GM23248 (cell line): ENCODE results near the gene RAB11FIP5. TPM values are rescaled to one million over a fixed set of nuclear protein-coding genes. Genes with fewer than 3 reads are reported as not detected.

Experiments used
- DNase-seq: peaks from one replicate; pipeline ENCODE4 v3.0.0-alpha.2; 2015
- H2AFZ ChIP-seq: fragments of 200-600 bp; sonication (generic); 2 replicates; pipeline ENCODE4 v1.6.1; 2016; ENCODE audit warnings: antibody characterized with exemption
- H3F3A ChIP-seq: fragments of 200-600 bp; sonication (generic); 2 replicates; pipeline ENCODE4 v1.6.1; 2016; ENCODE audit warnings: mild to moderate bottlenecking, antibody characterized with exemption, mixed run types; ENCODE audit not compliant: insufficient read depth
- H3K27ac ChIP-seq: fragments of 200-600 bp; sonication (generic); 2 replicates; pipeline ENCODE4 v1.5.1; 2016; ENCODE audit warnings: mild to moderate bottlenecking
- H3K27me3 ChIP-seq: fragments of 200-600 bp; sonication (generic); replicated peaks from 2 replicates; pipeline ENCODE4 v1.6.1; 2016; ENCODE audit warnings: mild to moderate bottlenecking; ENCODE audit not compliant: insufficient read depth
- H3K36me3 ChIP-seq: fragments of 200-600 bp; sonication (generic); 2 replicates; pipeline ENCODE4 v1.6.1; 2016; ENCODE audit warnings: low read depth, mild to moderate bottlenecking
- H3K4me1 ChIP-seq: fragments of 200-600 bp; sonication (generic); 2 replicates; pipeline ENCODE4 v1.6.1; 2016; ENCODE audit warnings: mild to moderate bottlenecking; ENCODE audit not compliant: insufficient read depth
- H3K4me2 ChIP-seq: fragments of 200-600 bp; sonication (generic); one replicate; pipeline ENCODE4 v1.6.1; 2016; ENCODE audit warnings: mild to moderate bottlenecking; ENCODE audit not compliant: unreplicated experiment
- H3K4me3 ChIP-seq: fragments of 200-600 bp; sonication (generic); 2 replicates; pipeline ENCODE4 v1.5.1; 2016; ENCODE audit warnings: mild to moderate bottlenecking
- H3K79me2 ChIP-seq: fragments of 200-600 bp; sonication (generic); 2 replicates; pipeline ENCODE4 v1.6.1; 2016; ENCODE audit warnings: mild to moderate bottlenecking; ENCODE audit not compliant: insufficient read depth
- H3K9ac ChIP-seq: fragments of 200-600 bp; sonication (generic); 2 replicates; pipeline ENCODE4 v1.6.1; 2016; ENCODE audit warnings: mild to moderate bottlenecking
- H3K9me2 ChIP-seq: fragments of 200-600 bp; sonication (generic); 2 replicates; pipeline ENCODE4 v1.6.1; 2016; ENCODE audit warnings: mixed run types, mild to moderate bottlenecking, moderate library complexity; ENCODE audit not compliant: insufficient read depth
- H3K9me3 ChIP-seq: fragments of 200-600 bp; sonication (generic); one replicate; pipeline ENCODE4 v1.6.1; 2017; ENCODE audit warnings: low read depth
- H4K20me1 ChIP-seq: fragments of 200-600 bp; sonication (generic); 2 replicates; pipeline ENCODE4 v1.6.0; 2016; ENCODE audit not compliant: insufficient read depth
- EZH2 ChIP-seq: fragments of 200-600 bp; sonication (generic); IDR thresholded peaks from 2 replicates; pipeline ENCODE4 v1.6.1; 2018; ENCODE audit warnings: antibody characterized with exemption, mild to moderate bottlenecking; ENCODE audit not compliant: insufficient read depth, poor library complexity, severe bottlenecking
- EZH2phosphoT487 ChIP-seq: fragments of 200-600 bp; sonication (generic); IDR thresholded peaks from 2 replicates; pipeline ENCODE4 v1.6.1; 2018; ENCODE audit warnings: antibody characterized with exemption, moderate library complexity, mild to moderate bottlenecking, low read depth; ENCODE audit not compliant: insufficient read depth
- WGBS, 2 experiments: methylation state at CpG; one replicate each; pipeline ENCODE4 v1.1.6; 2015 to 2017; ENCODE audit warnings: low lambda C conversion rate in 2 of 2, low coverage in 1 of 2; ENCODE audit errors: missing lambda C conversion rate in 2 of 2; 5-methylcytosine and 5-hydroxymethylcytosine counted together
- in situ Hi-C: fragments of 300-500 bp; cut with MboI; formaldehyde crosslinking; loops from 2 replicates; pipeline ENCODE4 v1.15.0; 2020
- polyA plus RNA-seq: library from polyadenylated mRNA; unstranded; fragments of >200 nt; fragmentation: Nextera tagmentation; extraction: Ambion mirVana; gene quantifications from 2 replicates; pipeline ENCODE4 v1.2.1, GENCODE V29; 2016
- total RNA-seq: library from RNA; depleted of rRNA; stranded (reverse); fragments of >200 nt; shearing (Covaris generic); gene quantifications from 2 replicates; pipeline ENCODE4 v1.2.3, GENCODE V29; 2014

RAB11FIP5 gene
- total and polyA plus RNA-seq, 2 experiments from 2014 or later = 34.4 to 71.9 TPM

GRCh38 chr2:73070643-73071359, 41.9 kb downstream of the RAB11FIP5 start:
- in situ Hi-C loops = no loop called here
- peak overlapping the region; percentile 68 for H3K4me2 ChIP-seq
- H3K27me3 ChIP-seq = no peaks in the 10 kb centered on the region
- DNase-seq = peak; percentile 72
- 1% methylated on average over 39 to 69 of the region's 83 CpGs for WGBS, 2 experiments
- peaks cover 48% of the 10 kb centered on the region for H3K79me2 ChIP-seq
- peaks cover 9% of the 10 kb centered on the region; the same call in 1 of the 2 replicates for H3K4me1 ChIP-seq
- no peaks in the 10 kb centered on the region for H4K20me1 ChIP-seq
- H3K9me2 ChIP-seq = no peaks in the 10 kb centered on the region
- TF ChIP-seq EZH2 (no peak), EZH2phosphoT487 (no peak)
- peak overlapping the region; percentile 78 for H3K4me3 ChIP-seq
- H3K27ac ChIP-seq = peak overlapping the region; percentile 83
- peak overlapping the region; percentile 89 for H3K9ac ChIP-seq
- H3K9me3 ChIP-seq = no peaks in the 10 kb centered on the region
- H3K36me3 ChIP-seq = no peaks in the 10 kb centered on the region
- peaks cover 5% of the 10 kb centered on the region for H3F3A ChIP-seq
- H2AFZ ChIP-seq = peak overlapping the region; percentile 77

GRCh38 chr2:73069855-73070642, 42.7 kb downstream of the RAB11FIP5 start:
- Histone ChIP-seq H3K9me2 (no peaks in the 10 kb centered on the region), H3K27me3 (no peaks in the 10 kb centered on the region), H3K4me3 (peak overlapping the region; percentile 78), H3F3A (peaks cover 8% of the 10 kb centered on the region), H3K36me3 (no peaks in the 10 kb centered on the region), H3K79me2 (peaks cover 55% of the 10 kb centered on the region), H3K9ac (peak overlapping the region; percentile 89), H4K20me1 (no peaks in the 10 kb centered on the region), H3K4me1 (peaks cover 15% of the 10 kb centered on the region; the same call in 1 of the 2 replicates), H3K4me2 (peak overlapping the region; percentile 68), H3K9me3 (no peaks in the 10 kb centered on the region), H3K27ac (peak overlapping the region; percentile 83), H2AFZ (peak overlapping the region; percentile 77)
- in situ Hi-C loops = no loop called here
- 6 to 7% methylated on average over 27 to 29 of the region's 29 CpGs for WGBS, 2 experiments
- TF ChIP-seq EZH2 (no peak), EZH2phosphoT487 (no peak)
- peak; percentile 59 for DNase-seq

GRCh38 chr2:73069041-73069854, 43.5 kb downstream of the RAB11FIP5 start:
- H3K4me2 ChIP-seq = peak overlapping the region; percentile 68
- peaks cover 62% of the 10 kb centered on the region for H3K79me2 ChIP-seq
- no peaks in the 10 kb centered on the region for H4K20me1 ChIP-seq
- no peaks in the 10 kb centered on the region for H3K9me2 ChIP-seq
- peaks cover 16% of the 10 kb centered on the region for H3F3A ChIP-seq
- H3K27ac ChIP-seq = no peak overlapping the region
- H2AFZ ChIP-seq = peak overlapping the region; percentile 77
- peak; percentile 47 for DNase-seq
- no peaks in the 10 kb centered on the region for H3K36me3 ChIP-seq
- 64 to 69% methylated on average over 6 to 7 of the region's 7 CpGs for WGBS, 2 experiments
- no peaks in the 10 kb centered on the region for H3K9me3 ChIP-seq
- H3K4me1 ChIP-seq = peaks cover 23% of the 10 kb centered on the region
- peak overlapping the region; percentile 78 for H3K4me3 ChIP-seq
- in situ Hi-C loops = no loop called here
- no peak for TF ChIP-seq EZH2
- no peak for TF ChIP-seq EZH2phosphoT487
- peak overlapping the region; percentile 89 for H3K9ac ChIP-seq
- H3K27me3 ChIP-seq = no peaks in the 10 kb centered on the region

GRCh38 chr2:73068147-73068546, 44.6 kb downstream of the RAB11FIP5 start:
- H2AFZ ChIP-seq = no peak overlapping the region
- no peaks in the 10 kb centered on the region for H3K27me3 ChIP-seq
- H3K79me2 ChIP-seq = peaks cover 62% of the 10 kb centered on the region
- peaks cover 27% of the 10 kb centered on the region for H3F3A ChIP-seq
- peaks cover 33% of the 10 kb centered on the region for H3K4me1 ChIP-seq
- H3K27ac ChIP-seq = no peak overlapping the region
- no peak overlapping the region for H3K4me3 ChIP-seq
- H3K9me2 ChIP-seq = no peaks in the 10 kb centered on the region
- H4K20me1 ChIP-seq = no peaks in the 10 kb centered on the region
- DNase-seq = no peak
- no peak overlapping the region for H3K4me2 ChIP-seq
- no peak for TF ChIP-seq EZH2phosphoT487
- H3K9ac ChIP-seq = no peak overlapping the region
- in situ Hi-C loops = no loop called here
- H3K36me3 ChIP-seq = no peaks in the 10 kb centered on the region
- no peaks in the 10 kb centered on the region for H3K9me3 ChIP-seq
- WGBS, 2 experiments = 96 to 98% methylated on average over 2 of the region's 2 CpGs
